Daoy (cell line): ENCODE data around the gene ARHGAP26. TPM values are rescaled to one million over a fixed set of nuclear protein-coding genes. Genes with fewer than 3 reads are reported as not detected.
A peak's percentile ranks its signal among the peaks of the same experiment; 100 is the strongest.

Source experiments
- DNase-seq: peaks from one replicate; pipeline ENCODE4 v3.0.0-alpha.2; 2015; ENCODE audit warnings: low read depth
- total RNA-seq: library from RNA; depleted of rRNA; stranded (reverse); fragments of >200 nt; shearing (Covaris generic); gene quantifications from 2 replicates; pipeline ENCODE4 v1.2.3, GENCODE V29; 2014

The ARHGAP26 gene
- total RNA-seq, 1 experiment from 2014 or later = 7.7 TPM

DNA sequence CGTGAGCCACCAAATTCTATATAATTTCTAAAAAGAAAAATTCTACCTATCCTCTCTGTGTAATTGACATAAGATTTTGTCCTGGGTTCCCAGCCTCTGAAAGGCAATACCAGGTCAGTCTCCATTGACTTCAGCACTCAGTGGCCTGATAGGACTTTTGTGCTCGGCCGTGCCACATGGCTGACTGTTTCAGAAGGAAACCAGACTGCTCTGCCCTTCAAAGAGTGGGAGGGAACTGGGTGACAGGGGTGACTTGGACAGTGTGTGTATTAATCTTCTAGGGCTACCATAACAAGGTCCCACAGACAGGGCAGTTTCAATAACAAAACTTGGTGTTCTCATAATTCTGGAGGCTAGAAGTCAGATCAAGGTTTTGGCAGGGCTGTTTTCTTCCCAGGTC, 43.0 kb downstream of the ARHGAP26 start:
- no peak for DNase-seq

- no peak for DNase-seq
These were observed 43.9 kb downstream of the ARHGAP26 start for GRCh38 chr5:142814122-142814521.

GRCh38 chr5:142815469-142815868, 45.3 kb downstream of the ARHGAP26 start:
- no peak for DNase-seq

DNA sequence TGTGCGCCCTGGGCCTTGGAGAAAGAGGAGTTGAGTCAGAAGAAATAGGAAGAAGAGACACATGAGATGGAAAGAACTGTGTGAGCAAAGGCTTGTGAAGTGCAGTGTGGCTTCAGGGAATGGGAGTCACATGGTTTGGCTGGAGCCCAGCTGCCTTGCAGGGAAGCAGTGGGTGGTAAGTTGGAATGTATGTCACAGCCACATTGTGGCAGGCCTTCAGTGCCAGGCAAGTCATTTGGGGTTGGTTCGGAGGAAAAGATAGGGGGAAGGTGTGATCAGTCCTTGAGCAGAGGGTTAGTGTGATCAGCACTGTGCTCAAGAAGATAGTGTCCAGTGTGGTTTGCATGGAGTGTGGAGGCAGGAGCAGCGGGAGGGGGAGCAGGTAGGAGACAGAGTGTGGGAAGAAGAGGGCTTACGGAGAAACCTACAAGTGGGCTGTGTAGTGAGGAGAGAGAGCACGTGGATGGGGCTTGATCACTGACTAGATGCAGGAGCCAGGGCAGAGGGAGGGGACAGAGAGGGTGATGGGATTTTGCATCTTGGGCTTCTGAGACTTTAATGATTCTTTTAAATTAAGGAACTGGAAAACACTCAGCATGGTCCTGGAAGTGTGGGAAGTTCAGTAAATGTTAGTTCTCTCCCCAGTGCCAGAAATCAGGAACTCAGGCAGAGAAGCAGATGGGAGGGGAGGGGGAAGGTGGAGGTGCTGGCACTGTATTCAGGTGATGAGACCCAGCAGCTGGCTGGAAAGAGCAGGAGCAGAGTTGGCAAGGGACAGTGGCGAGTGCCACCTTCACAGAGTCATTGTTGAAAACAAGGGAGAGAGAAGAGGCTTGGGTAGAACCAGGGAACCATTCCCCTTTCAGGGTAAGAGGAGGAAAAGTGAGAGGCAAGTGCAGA, 46.6 kb downstream of the ARHGAP26 start:
- peak; percentile 90 for DNase-seq

DNA sequence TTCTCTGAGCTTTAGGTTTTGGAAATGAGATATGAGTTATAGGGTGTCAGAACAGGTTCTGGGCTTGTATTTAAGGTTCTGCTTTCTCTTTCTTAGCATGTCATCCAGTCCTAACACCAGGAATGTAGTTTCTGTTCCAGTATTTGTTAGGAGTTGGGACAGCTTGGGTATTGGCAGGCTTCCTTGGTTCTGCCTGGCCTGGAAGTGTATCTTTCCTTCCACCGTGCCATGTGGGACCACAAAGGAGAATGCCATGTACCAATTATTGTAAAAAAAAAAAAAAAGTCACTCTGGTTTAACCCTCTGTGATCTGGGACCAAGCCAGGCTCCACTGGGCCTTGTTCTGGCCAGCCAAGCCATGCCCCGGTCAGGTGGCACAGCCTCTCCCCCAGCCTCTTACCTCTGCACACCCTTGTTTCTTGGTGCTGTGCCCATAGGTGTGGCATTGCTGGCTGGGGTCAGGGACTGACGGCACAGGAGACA, 47.8 kb downstream of the ARHGAP26 start:
- DNase-seq = no peak

GRCh38 chr5:142819292-142819691, 49.1 kb downstream of the ARHGAP26 start:
- peak; percentile 15 for DNase-seq

DNA sequence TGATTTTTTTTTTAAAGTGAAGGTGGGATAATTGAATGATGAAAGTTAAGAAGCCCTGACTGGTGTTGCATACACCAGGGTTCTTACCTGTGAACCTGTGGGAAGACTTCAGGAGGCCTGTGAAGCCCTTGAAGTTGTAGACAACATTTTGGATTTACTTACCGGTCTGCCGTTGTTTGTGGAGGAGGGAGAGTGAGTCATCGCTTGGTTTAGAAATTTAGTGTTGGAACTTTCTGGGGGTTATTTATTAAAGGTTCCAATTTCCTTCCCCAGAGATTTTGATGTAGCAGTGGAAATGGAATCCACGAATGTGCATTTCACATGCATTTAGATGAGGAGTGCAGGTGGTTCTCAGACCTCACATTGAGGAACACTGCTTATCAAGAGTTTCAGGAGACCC, 49.6 kb downstream of the ARHGAP26 start:
- peak; percentile 27 for DNase-seq

DNA sequence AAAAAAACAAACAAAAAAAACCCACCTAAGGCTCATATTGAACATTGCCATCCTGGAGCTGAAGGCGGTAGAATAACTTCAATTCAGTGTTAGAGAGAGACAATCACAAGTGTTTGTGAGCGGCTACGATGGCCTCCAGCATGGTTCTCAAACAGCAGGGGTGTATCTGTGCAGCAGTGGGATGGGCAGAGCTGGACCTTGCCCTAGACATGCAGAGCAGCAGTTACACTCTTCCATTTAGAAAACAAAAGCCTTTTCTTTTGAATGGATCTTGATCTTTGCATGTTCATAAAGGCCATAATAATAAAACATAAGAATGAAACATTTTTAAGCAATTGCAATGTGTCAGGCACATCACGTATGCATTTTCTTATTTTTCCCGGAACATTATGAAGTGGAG, 50.3 kb downstream of the ARHGAP26 start:
- DNase-seq = no peak

- DNase-seq = no peak
These were observed 51.0 kb downstream of the ARHGAP26 start for GRCh38 chr5:142821034-142821732.

GRCh38 chr5:142821733-142822487, 51.7 kb downstream of the ARHGAP26 start:
- DNase-seq = peak; percentile 86

GRCh38 chr5:142823126-142823525, 52.9 kb downstream of the ARHGAP26 start:
- peak; percentile 58 for DNase-seq

- no peak for DNase-seq
These were observed 53.6 kb downstream of the ARHGAP26 start for GRCh38 chr5:142823806-142824205.

DNA sequence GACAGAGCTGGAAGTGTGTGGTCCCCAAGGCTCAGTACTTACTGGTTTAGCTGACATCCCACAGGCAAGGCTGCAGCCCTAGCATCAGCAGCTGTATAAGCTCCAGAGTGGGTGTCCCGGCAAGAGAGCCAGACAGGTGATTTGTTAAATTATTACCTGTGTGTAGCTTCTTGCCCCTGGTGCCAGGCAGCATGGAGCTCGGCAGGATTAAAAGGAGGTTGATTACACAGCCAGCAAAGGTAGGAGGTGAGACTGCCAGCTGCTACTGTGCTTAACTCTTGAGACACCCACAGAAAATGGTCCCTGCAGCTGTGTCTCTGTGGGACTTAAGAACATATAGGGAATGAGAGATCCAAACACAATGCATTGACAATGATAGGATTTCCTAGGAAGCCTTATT, 54.2 kb downstream of the ARHGAP26 start:
- no peak for DNase-seq

DNA sequence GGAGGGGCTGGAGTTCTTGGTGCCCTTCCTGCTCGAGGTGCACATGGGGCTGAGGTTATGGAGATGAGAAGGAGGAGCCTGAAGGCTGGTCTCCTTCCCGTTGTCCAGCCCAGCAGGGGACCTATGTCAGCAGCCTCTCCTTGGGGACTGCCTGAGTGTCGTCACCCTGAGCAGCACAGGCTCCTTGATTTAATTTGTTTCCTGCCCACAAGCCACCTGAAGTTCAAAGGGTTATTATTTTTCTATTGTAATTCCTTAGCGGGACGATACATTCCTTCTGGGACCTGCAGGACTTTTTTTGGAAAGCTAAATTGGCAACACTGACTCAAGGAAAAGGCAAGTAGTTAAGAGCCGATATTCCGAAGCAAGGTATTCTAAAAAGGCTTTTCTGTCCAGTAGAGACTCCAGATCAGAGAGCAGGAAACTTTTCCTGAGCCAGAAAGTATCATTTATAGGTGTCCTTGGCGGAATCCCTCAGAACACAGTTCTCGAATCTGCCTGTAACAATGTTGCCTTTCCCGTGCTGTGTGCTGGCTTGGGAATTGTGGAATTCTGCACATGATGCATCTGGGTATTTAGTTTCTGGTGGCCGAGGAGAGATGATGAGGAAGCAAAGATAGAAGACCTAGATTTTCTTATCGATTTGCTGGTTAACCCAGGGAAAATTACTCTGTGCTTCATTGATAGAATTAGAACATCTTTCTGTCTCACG, 55.4 kb downstream of the ARHGAP26 start:
- peak; percentile 63 for DNase-seq

DNA sequence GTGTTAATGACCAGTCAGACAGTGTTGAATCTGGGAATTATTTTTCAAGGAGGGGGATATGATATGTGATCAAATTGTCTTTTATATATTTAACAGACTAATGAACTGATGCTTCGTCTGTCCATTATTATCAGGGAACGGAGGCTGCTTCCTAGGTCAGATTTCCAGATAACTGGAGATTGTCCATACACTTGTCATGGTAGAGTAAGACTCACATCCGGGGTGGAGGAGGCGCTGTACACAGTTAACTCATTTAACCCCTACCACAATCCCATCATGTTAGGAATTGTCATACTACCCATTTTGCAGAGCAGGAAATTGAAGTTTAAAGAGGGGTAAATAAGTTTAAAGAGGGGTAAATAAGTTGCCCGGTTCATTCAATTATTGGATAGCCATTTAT, 55.9 kb downstream of the ARHGAP26 start:
- peak; percentile 55 for DNase-seq

GRCh38 chr5:142826741-142827492, 56.7 kb downstream of the ARHGAP26 start:
- DNase-seq = peak; percentile 95

GRCh38 chr5:142827934-142828576, 57.9 kb downstream of the ARHGAP26 start:
- no peak for DNase-seq

DNA sequence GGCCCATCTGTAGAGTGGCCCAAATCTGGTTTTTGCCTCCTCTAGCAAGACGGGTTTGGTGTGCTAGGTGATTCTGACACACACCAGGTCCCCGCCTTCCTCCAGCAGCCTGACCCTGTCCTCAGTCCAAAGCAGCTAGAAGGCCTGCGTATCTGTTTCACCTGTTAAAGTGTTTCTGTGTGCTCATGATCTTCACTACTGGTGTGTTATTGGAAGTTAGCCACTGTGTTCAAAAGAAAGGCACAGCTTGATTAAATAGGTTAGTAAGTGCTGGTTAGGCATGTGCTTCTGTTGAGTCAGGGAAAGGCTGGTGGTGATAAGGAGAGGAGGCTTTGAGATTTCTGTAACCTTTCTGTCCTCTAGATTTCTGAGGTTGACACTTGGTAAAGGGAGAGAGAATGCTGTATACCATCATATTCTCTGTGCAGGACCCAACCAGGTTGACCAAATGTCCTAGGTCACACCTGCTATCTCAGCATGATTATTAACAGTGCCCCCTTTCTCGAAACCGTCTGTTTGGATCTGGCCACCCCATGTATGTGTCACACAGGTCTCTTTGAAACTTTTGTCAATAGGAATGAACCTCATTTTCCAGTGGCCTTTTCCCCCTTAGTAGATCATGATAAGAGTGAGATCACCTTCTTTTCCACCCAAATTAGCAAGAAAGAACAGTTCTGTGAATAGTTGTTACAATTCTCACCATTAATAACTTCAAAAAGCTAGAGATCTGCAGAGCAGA, 58.8 kb downstream of the ARHGAP26 start:
- DNase-seq = no peak

GRCh38 chr5:142829801-142830220, 59.6 kb downstream of the ARHGAP26 start:
- peak; percentile 69 for DNase-seq
